ENCODE measurements around the gene ARHGAP9. TPM values are rescaled to one million over a fixed set of nuclear protein-coding genes. Genes with fewer than 3 reads are reported as not detected.
"Not testable (repeated sequence)": the region's sequence is repeated elsewhere in the genome, so short reads cannot be mapped to it uniquely, and the experiment has no call there.

Gene ARHGAP9
- total and polyA plus RNA-seq, 8 donors, result 2.3 to 28.1 (median 6.7) TPM; not detected in 1

- intact Hi-C loops (cut with DNase I; ENCODE audit: low total_unique reads), result no loop called here
- WGBS, 5 donors, result 87 to 97% (median 93%) methylated on average over 5 of the region's 5 CpGs
- Histone ChIP-seq H3K27ac (no peak overlapping the region), H3K36me3 (peaks cover 75 to 99% (median 97%) of the 10 kb centered on the region in 4 donors), H3K4me3 (no peak overlapping the region), H3K27me3 (no peaks in the 10 kb centered on the region), H3K4me1 (peaks cover 13 to 41% (median 26%) of the 10 kb centered on the region in 4 donors), H3K9me3 (no peaks in the 10 kb centered on the region)
- TF ChIP-seq EP300 (IDR thresholded peaks at IDR 0.05), result no peak
- no peak for TF ChIP-seq POLR2A (IDR thresholded peaks at IDR 0.05)
- TF ChIP-seq CTCF (IDR thresholded peaks at IDR 0.05), result no peak
- DNase-seq, result no peak
Measured at GRCh38 chr12:57513266-57513665, 33.6 kb upstream of the ARHGAP9 start.

- no peak for DNase-seq
- no peaks in the 10 kb centered on the region for H3K27me3 ChIP-seq
- no peak overlapping the region for H3K27ac ChIP-seq
- H3K9me3 ChIP-seq, result no peaks in the 10 kb centered on the region
- 85 to 92% (median 89%) methylated on average over 6 of the region's 6 CpGs for WGBS, 5 donors
- H3K4me1 ChIP-seq, result peaks cover 7 to 35% (median 20%) of the 10 kb centered on the region in 4 donors
- intact Hi-C loops (cut with DNase I; ENCODE audit: low total_unique reads), result no loop called here
- H3K36me3 ChIP-seq, result peaks cover 70 to 100% (median 96%) of the 10 kb centered on the region in 4 donors
- no peak overlapping the region for H3K4me3 ChIP-seq
- TF ChIP-seq EP300 (IDR thresholded peaks at IDR 0.05) (no peak), POLR2A (IDR thresholded peaks at IDR 0.05) (no peak), CTCF (IDR thresholded peaks at IDR 0.05) (no peak), POLR2AphosphoS5 (IDR thresholded peaks at IDR 0.05) (no peak)
Measured at GRCh38 chr12:57512665-57513064, 33.0 kb upstream of the ARHGAP9 start.

GRCh38 chr12:57511588-57512325 lies 32.1 kb upstream of the ARHGAP9 start:
- intact Hi-C loops (cut with DNase I; ENCODE audit: low total_unique reads), result no loop called here
- H3K27ac ChIP-seq, result no peak overlapping the region
- H3K27me3 ChIP-seq, result no peaks in the 10 kb centered on the region
- no peak overlapping the region for H3K4me3 ChIP-seq
- WGBS, 5 donors, result 92 to 97% (median 96%) methylated on average over 6 to 7 of the region's 7 CpGs
- TF ChIP-seq POLR2AphosphoS5 (IDR thresholded peaks at IDR 0.05) (no peak), POLR2A (IDR thresholded peaks at IDR 0.05) (no peak), EP300 (IDR thresholded peaks at IDR 0.05) (no peak), CTCF (IDR thresholded peaks at IDR 0.05) (no peak)
- no peaks in the 10 kb centered on the region for H3K9me3 ChIP-seq
- H3K36me3 ChIP-seq, result peaks cover 62 to 92% (median 88%) of the 10 kb centered on the region in 4 donors
- no peak for DNase-seq
- peaks cover 0 to 26% (median 10%) of the 10 kb centered on the region in 4 donors for H3K4me1 ChIP-seq

- 93 to 99% (median 97%) methylated on average over 4 of the region's 4 CpGs for WGBS, 5 donors
Measured at GRCh38 chr12:57511161-57511560, 31.5 kb upstream of the ARHGAP9 start.

GRCh38 chr12:57507796-57508195 lies 28.1 kb upstream of the ARHGAP9 start:
- H3K27me3 ChIP-seq; H3K4me1 ChIP-seq; H3K27ac ChIP-seq; H3K4me3 ChIP-seq; intact Hi-C loops (cut with DNase I; ENCODE audit: low total_unique reads); H3K9me3 ChIP-seq; DNase-seq: not testable (repeated sequence)
- WGBS, 5 donors, result 95 to 99% (median 98%) methylated on average over 12 to 23 of the region's 28 CpGs
- peaks cover 55 to 91% (median 87%) of the 10 kb centered on the region in 4 donors for H3K36me3 ChIP-seq

More at GRCh38 chr12:57511161-57511560, 31.5 kb upstream of the ARHGAP9 start:
- Histone ChIP-seq H3K9me3 (no peaks in the 10 kb centered on the region), H3K4me3 (no peak overlapping the region), H3K27ac (no peak overlapping the region), H3K4me1 (peaks cover 0 to 20% (median 5%) of the 10 kb centered on the region in 4 donors), H3K27me3 (no peaks in the 10 kb centered on the region), H3K36me3 (peaks cover 59 to 91% (median 87%) of the 10 kb centered on the region in 4 donors)
- TF ChIP-seq EP300 (IDR thresholded peaks at IDR 0.05), result no peak
- TF ChIP-seq CTCF (IDR thresholded peaks at IDR 0.05), result no peak
- TF ChIP-seq POLR2A (IDR thresholded peaks at IDR 0.05), result no peak
- no peak for TF ChIP-seq POLR2AphosphoS5 (IDR thresholded peaks at IDR 0.05)
- DNase-seq, result no peak
- intact Hi-C loops (cut with DNase I; ENCODE audit: low total_unique reads), result no loop called here

- WGBS, 5 donors, result 83 to 98% (median 90%) methylated on average over 3 to 4 of the region's 4 CpGs
- H3K36me3 ChIP-seq, result peaks cover 51 to 91% (median 87%) of the 10 kb centered on the region in 4 donors
- intact Hi-C loops (cut with DNase I; ENCODE audit: low total_unique reads), result not testable (repeated sequence)
Measured at GRCh38 chr12:57506541-57506940, 26.9 kb upstream of the ARHGAP9 start.

GRCh38 chr12:57502311-57502969 lies 22.8 kb upstream of the ARHGAP9 start:
- DNase-seq; H3K27me3 ChIP-seq; H3K27ac ChIP-seq; intact Hi-C loops (cut with DNase I; ENCODE audit: low total_unique reads); H3K4me1 ChIP-seq; H3K4me3 ChIP-seq; H3K9me3 ChIP-seq: not testable (repeated sequence)
- peaks cover 68 to 93% (median 91%) of the 10 kb centered on the region in 4 donors for H3K36me3 ChIP-seq
- WGBS, 5 donors, result 91 to 98% (median 95%) methylated on average over 21 to 22 of the region's 22 CpGs

More at GRCh38 chr12:57506541-57506940, 26.9 kb upstream of the ARHGAP9 start:
- not testable (repeated sequence) for DNase-seq, H3K4me1 ChIP-seq, H3K4me3 ChIP-seq, H3K9me3 ChIP-seq, H3K27me3 ChIP-seq, H3K27ac ChIP-seq

All from stomach (tissue), 9 donors.